H9 (cell line): Measurements from ENCODE around the gene NCAM1. TPM values are rescaled to one million over a fixed set of nuclear protein-coding genes. Genes with fewer than 3 reads are reported as not detected.

Experiments
- DNase-seq: peaks from one replicate; pipeline ENCODE4 v3.0.0-alpha.2; 2017
- H2AFZ ChIP-seq: one replicate; pipeline ENCODE4 v1.6.1; 2013; ENCODE audit warnings: mild to moderate bottlenecking, low read length, control low read depth, moderate library complexity
- H2AK5ac ChIP-seq: 2 replicates; pipeline ENCODE4 v1.6.1; 2013; ENCODE audit warnings: low read length, control low read depth, mixed read lengths; ENCODE audit not compliant: insufficient read length
- H2BK120ac ChIP-seq: one replicate; pipeline ENCODE4 v1.6.1; 2013; ENCODE audit warnings: low read depth, mild to moderate bottlenecking, low read length, control low read depth, inconsistent platforms; ENCODE audit not compliant: poor library complexity, severe bottlenecking
- H2BK12ac ChIP-seq: 2 replicates; pipeline ENCODE4 v1.6.1; 2013; ENCODE audit warnings: low read length, control low read depth, mixed read lengths, low read depth; ENCODE audit not compliant: insufficient read length
- H2BK15ac ChIP-seq: 2 replicates; pipeline ENCODE4 v1.6.1; 2013; ENCODE audit warnings: low read depth, low read length, control low read depth
- H2BK20ac ChIP-seq: one replicate; pipeline ENCODE4 v1.6.1; 2013; ENCODE audit warnings: low read depth, mild to moderate bottlenecking, low read length, control low read depth, inconsistent platforms; ENCODE audit not compliant: poor library complexity, severe bottlenecking
- H2BK5ac ChIP-seq: 2 replicates; pipeline ENCODE4 v1.6.1; 2013; ENCODE audit warnings: low read length, control low read depth, mixed read lengths; ENCODE audit not compliant: insufficient read length
- H3K14ac ChIP-seq: 2 replicates; pipeline ENCODE4 v1.6.1; 2013; ENCODE audit warnings: low read length, control low read depth; ENCODE audit not compliant: insufficient read depth
- H3K18ac ChIP-seq: 2 replicates; pipeline ENCODE4 v1.6.1; 2013; ENCODE audit warnings: low read depth, mild to moderate bottlenecking, mixed read lengths, low read length, control low read depth; ENCODE audit not compliant: insufficient read length
- H3K23ac ChIP-seq: 2 replicates; pipeline ENCODE4 v1.6.1; 2013; ENCODE audit warnings: low read length, control low read depth, mixed read lengths, low read depth; ENCODE audit not compliant: insufficient read length
- H3K23me2 ChIP-seq: 2 replicates; pipeline ENCODE4 v1.6.1; 2013; ENCODE audit warnings: low read depth, mild to moderate bottlenecking, mixed read lengths, low read length, control low read depth; ENCODE audit not compliant: insufficient read length, poor library complexity, severe bottlenecking
- H3K27ac ChIP-seq: 2 replicates; pipeline ENCODE4 v1.5.1; 2013; ENCODE audit warnings: low read length, control low read depth, mixed read lengths, low read depth; ENCODE audit not compliant: insufficient read length
- H3K27me3 ChIP-seq: 2 replicates; pipeline ENCODE4 v1.6.1; 2013; ENCODE audit warnings: low read length, control low read depth, inconsistent platforms; ENCODE audit not compliant: insufficient read depth
- H3K4ac ChIP-seq: 2 replicates; pipeline ENCODE4 v1.6.1; 2013; ENCODE audit warnings: low read depth, mild to moderate bottlenecking, control low read depth, inconsistent platforms, low read length, moderate library complexity
- H3K4me1 ChIP-seq: 2 replicates; pipeline ENCODE4 v1.6.1; 2013; ENCODE audit warnings: low read length, control low read depth, inconsistent platforms; ENCODE audit not compliant: insufficient read depth
- H3K4me2 ChIP-seq: 2 replicates; pipeline ENCODE4 v1.6.1; 2013; ENCODE audit warnings: low read length, control low read depth, mixed read lengths; ENCODE audit not compliant: insufficient read length, insufficient read depth
- H3K56ac ChIP-seq: 2 replicates; pipeline ENCODE4 v1.6.1; 2013; ENCODE audit warnings: low read depth, mild to moderate bottlenecking, mixed read lengths, low read length, control low read depth; ENCODE audit not compliant: insufficient read length
- H3K79me1 ChIP-seq: 2 replicates; pipeline ENCODE4 v1.6.1; 2013; ENCODE audit warnings: low read depth, mild to moderate bottlenecking, moderate library complexity, low read length, control low read depth, inconsistent platforms; ENCODE audit not compliant: insufficient read depth, poor library complexity, severe bottlenecking
- H3K79me2 ChIP-seq: 2 replicates; pipeline ENCODE4 v1.6.1; 2013; ENCODE audit warnings: low read length, control low read depth, inconsistent platforms; ENCODE audit not compliant: insufficient read depth
- H3K9ac ChIP-seq: 2 replicates; pipeline ENCODE4 v1.6.1; 2013; ENCODE audit warnings: low read length, control low read depth, mixed read lengths; ENCODE audit not compliant: insufficient read length; ENCODE audit errors: extremely low read depth
- H3K9me3 ChIP-seq: one replicate; pipeline ENCODE4 v1.6.1; 2013; ENCODE audit warnings: low read depth, low read length, inconsistent platforms; ENCODE audit not compliant: control insufficient read depth
- H3T11ph ChIP-seq: one replicate; pipeline ENCODE4 v1.6.1; 2013; ENCODE audit warnings: mild to moderate bottlenecking, low read length, control low read depth, inconsistent platforms
- H4K20me1 ChIP-seq: one replicate; pipeline ENCODE4 v1.6.1; 2013; ENCODE audit not compliant: control insufficient read depth, insufficient read length, insufficient read depth
- H4K5ac ChIP-seq: 2 replicates; pipeline ENCODE4 v1.6.1; 2013; ENCODE audit warnings: low read depth, mild to moderate bottlenecking, mixed read lengths, low read length, control low read depth; ENCODE audit not compliant: insufficient read length
- H4K8ac ChIP-seq: replicated peaks from 2 replicates; pipeline ENCODE4 v1.6.1; 2013; ENCODE audit warnings: low read length, control low read depth, mixed read lengths, low read depth; ENCODE audit not compliant: insufficient read length
- H4K91ac ChIP-seq: 2 replicates; pipeline ENCODE4 v1.6.1; 2013; ENCODE audit warnings: low read depth, mild to moderate bottlenecking, moderate library complexity, mixed read lengths, low read length, control low read depth; ENCODE audit not compliant: insufficient read length
- H3K27ac Mint-ChIP-seq, 3 experiments: 2 replicates in 2 of 3; 3 replicates in 1 of 3; pipeline ENCODE4 v1.8.0; 2020 to 2021; ENCODE audit warnings: mixed read lengths in 3 of 3, mild to moderate bottlenecking in 1 of 3, moderate library complexity in 1 of 3
- H3K27me3 Mint-ChIP-seq: 2 replicates; pipeline ENCODE4 v1.8.0; 2021; ENCODE audit warnings: low read depth, mild to moderate bottlenecking, moderate library complexity, mixed read lengths
- H3K36me3 Mint-ChIP-seq, 3 experiments: 2 replicates in 2 of 3; 3 replicates in 1 of 3; pipeline ENCODE4 v1.8.0; 2020 to 2021; ENCODE audit warnings: low read depth in 3 of 3, mixed read lengths in 3 of 3; ENCODE audit not compliant: insufficient read depth in 1 of 3
- H3K4me1 Mint-ChIP-seq, 2 experiments: 2 replicates each; pipeline ENCODE4 v1.8.0; 2020; ENCODE audit warnings: mixed read lengths in 2 of 2
- H3K4me3 Mint-ChIP-seq, 2 experiments: 2 replicates in 1 of 2; 3 replicates in 1 of 2; pipeline ENCODE4 v1.8.0; 2020 to 2021; ENCODE audit warnings: mild to moderate bottlenecking in 2 of 2, mixed read lengths in 2 of 2, moderate library complexity in 1 of 2
- H3K9me3 Mint-ChIP-seq, 2 experiments: 2 replicates in 1 of 2; 3 replicates in 1 of 2; pipeline ENCODE4 v1.8.0; 2020; ENCODE audit warnings: mild to moderate bottlenecking in 2 of 2, mixed read lengths in 2 of 2, moderate library complexity in 1 of 2
- CTCF ChIP-seq: fragments of 200-600 bp; sonication (generic); conservative IDR thresholded peaks from 3 replicates; pipeline ENCODE4 v1.8.0; 2021; ENCODE audit warnings: antibody characterized with exemption, mild to moderate bottlenecking
- WGBS: extraction: QIAGEN DNeasy Blood & Tissue Kit; methylation state at CpG from one replicate; pipeline ENCODE4 v1.1.7; 2013; ENCODE audit warnings: missing lambda C conversion rate, low lambda C conversion rate, mixed read lengths; ENCODE audit not compliant: insufficient read length; ENCODE audit errors: extremely low coverage; 5-methylcytosine and 5-hydroxymethylcytosine counted together
- total RNA-seq: library from RNA; stranded (reverse); gene quantifications from 2 replicates; pipeline ENCODE4 v1.2.1, GENCODE V29; 2021

NCAM1 gene
- total RNA-seq, 1 experiment from 2014 or later: 2.5 TPM

GRCh38 chr11:113311536-113311935 lies 350.3 kb downstream of the NCAM1 start:
- no peak overlapping the region for H3K9ac ChIP-seq

More at GRCh38 chr11:113311536-113311935, 350.3 kb downstream of the NCAM1 start:
- no peak overlapping the region for H2BK20ac ChIP-seq
- no peak overlapping the region for H3K18ac ChIP-seq
- H3K56ac ChIP-seq: no peak overlapping the region
- no peaks in the 10 kb centered on the region for H3K79me1 ChIP-seq
- no peak overlapping the region for H3K4ac ChIP-seq
- peaks cover 11% of the 10 kb centered on the region for H3K27me3 Mint-ChIP-seq
- H4K20me1 ChIP-seq: no peaks in the 10 kb centered on the region
- H3K23me2 ChIP-seq: peaks cover 7% of the 10 kb centered on the region
- H3K4me3 Mint-ChIP-seq: no peak overlapping the region
- no peaks in the 10 kb centered on the region for H3K27me3 ChIP-seq
- no peak for TF ChIP-seq CTCF
- H3K9me3 Mint-ChIP-seq: peaks cover 0 to 4% of the 10 kb centered on the region in 2 experiments; a peak in 1 of 5 replicates
- no peak overlapping the region for H3K27ac Mint-ChIP-seq
- no peak overlapping the region for H3T11ph ChIP-seq
- WGBS: no CpG with 5 or more reads among the region's 1 CpG
- no peak overlapping the region for H2BK12ac ChIP-seq
- peaks cover 16 to 19% of the 10 kb centered on the region in 2 experiments for H3K4me1 Mint-ChIP-seq
- H2AK5ac ChIP-seq: no peak overlapping the region
- H4K91ac ChIP-seq: no peak overlapping the region
- H3K4me2 ChIP-seq: no peak overlapping the region
- no peak overlapping the region for H3K23ac ChIP-seq
- no peaks in the 10 kb centered on the region; a peak in 2 of 7 replicates for H3K36me3 Mint-ChIP-seq
- DNase-seq: no peak
- H4K8ac ChIP-seq: no peak overlapping the region
- H3K27ac ChIP-seq: no peak overlapping the region
- no peak overlapping the region for H4K5ac ChIP-seq
- H3K9me3 ChIP-seq: no peaks in the 10 kb centered on the region
- no peak overlapping the region for H2BK15ac ChIP-seq
- H3K14ac ChIP-seq: no peak overlapping the region
- no peak overlapping the region for H2AFZ ChIP-seq
- no peak overlapping the region for H2BK5ac ChIP-seq
- H2BK120ac ChIP-seq: no peak overlapping the region
- no peaks in the 10 kb centered on the region for H3K4me1 ChIP-seq
- no peaks in the 10 kb centered on the region for H3K79me2 ChIP-seq
